NCI-H345 treated with DMSO at 0.1 percent for 48 hours (cell line): ENCODE results near the gene MIB2.
"Not testable (repeated sequence)": the region's sequence is repeated elsewhere in the genome, so short reads cannot be mapped to it uniquely, and the experiment has no call there.

Experiments used
- DNase-seq: peaks from one replicate; lab custom pipeline; 2025; ENCODE audit not compliant: unreplicated experiment; lab: John Stamatoyannopoulos, UW

Gene MIB2

DNA sequence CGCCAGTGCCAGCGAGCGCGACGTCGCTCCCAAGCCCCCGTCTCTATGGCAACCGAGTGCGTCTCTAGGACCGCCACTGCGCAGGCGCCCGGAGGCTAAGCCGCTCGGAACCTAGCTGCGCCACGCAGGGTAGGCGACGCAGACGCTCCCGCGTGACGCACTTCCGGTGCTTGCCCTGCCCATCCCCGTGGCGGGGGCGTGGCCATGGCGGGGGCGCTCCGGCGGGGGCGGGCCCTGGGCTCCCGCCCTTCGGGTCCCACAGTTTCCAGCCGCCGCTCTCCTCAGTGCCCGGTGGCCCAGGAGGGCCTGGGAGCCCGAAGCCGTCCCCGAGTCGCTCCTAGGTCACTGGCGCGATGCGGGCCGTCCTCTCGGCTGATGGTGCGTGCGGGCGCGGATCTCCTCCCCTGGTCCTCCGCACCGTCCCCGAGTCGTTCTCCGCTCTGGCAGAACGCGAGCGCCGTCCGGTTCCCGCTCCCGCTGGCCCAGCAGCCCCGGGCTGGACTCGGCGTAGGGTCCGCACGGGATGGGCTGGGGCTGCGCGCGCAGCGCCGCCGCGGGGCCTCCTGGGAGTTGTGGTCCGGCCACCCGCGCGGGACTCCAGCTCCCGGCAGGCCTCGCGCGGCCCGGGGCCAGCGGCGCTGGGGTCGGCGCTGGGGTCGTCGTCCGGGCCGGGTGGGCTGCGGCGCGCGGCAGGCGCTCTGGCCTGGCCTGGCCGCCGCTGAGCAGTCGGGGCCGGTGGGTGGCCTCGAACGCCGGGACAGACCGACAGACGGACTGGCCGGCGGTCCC, at the start of gene MIB2:
Gene MIB2, plus strand, starts transcription at position 245 of the 789 bp plus-strand sequence. CDS start 7,953 bp downstream, outside the sequence.
- DNase-seq = peak; percentile 96

DNA sequence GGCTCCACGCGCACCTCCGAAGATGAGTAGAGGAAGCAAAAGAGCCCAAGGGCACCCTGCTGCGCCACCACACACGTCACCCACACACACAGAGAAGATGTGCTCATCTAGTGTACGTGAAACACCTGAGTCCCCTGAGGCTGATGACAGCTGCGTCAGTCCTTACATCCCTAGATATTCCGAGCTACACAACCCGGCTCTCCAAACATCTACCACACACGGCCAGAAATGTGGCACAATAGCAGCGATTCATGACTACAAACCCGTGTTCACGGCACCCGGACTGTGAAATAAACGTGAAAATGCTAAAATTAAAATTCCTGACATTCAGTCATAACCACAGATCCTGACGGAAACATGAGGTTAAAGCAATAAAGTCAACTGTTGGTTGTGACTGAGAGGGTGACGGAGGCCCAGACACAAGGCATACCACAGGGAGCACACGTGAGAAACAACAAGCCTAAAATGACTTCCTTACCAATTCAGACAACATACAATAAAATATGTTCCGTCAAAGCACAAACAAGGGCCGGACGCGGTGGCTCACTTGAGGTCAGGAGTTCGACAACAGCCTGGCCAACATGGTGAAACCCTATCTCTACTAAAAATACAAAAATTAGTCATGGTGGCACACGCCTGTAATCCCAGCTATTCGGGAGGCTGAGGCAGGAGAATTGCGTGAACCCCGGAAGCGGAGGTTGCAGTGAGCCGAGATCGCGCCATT, 48.0 kb upstream of the MIB2 start:
- DNase-seq = no peak

DNA sequence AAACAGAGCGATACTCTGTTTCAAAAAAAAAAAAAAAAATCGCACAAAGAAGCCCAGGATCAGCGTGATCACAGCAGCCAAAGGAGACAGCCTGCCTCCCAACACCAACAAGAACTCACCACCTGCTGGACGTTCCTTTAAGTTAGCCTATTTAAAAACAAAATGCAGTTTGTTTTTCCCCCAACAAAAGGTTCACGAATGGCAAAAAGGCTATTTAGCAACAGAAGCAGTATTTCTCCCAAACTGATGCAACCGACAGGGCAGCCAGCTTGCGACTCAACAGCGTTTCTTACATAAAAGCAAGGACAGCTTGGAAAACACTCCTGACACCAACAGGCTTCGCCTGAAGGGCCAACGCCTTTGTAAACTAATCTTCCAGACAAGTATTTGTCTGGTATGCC, 47.4 kb upstream of the MIB2 start:
- DNase-seq = no peak

DNA sequence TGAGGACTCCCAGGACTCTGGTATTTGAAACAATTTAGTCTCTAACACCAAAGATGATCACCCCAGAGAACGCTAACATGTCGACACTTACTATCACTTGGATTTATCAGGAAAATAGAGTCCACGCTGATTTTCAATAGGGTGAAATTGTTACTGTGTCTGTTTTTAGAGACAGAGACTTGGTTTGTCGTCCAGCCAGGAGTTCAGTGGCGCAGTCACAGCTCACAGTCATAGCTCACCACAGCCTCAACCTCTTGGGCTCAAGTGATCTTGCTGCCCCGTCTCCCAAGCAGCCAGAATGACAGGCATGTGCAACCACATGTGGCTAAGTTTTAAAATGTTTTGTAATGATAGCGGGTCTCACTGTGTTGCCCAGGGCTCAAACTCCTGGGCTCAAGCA, 46.0 kb upstream of the MIB2 start:
- DNase-seq = no peak

DNA sequence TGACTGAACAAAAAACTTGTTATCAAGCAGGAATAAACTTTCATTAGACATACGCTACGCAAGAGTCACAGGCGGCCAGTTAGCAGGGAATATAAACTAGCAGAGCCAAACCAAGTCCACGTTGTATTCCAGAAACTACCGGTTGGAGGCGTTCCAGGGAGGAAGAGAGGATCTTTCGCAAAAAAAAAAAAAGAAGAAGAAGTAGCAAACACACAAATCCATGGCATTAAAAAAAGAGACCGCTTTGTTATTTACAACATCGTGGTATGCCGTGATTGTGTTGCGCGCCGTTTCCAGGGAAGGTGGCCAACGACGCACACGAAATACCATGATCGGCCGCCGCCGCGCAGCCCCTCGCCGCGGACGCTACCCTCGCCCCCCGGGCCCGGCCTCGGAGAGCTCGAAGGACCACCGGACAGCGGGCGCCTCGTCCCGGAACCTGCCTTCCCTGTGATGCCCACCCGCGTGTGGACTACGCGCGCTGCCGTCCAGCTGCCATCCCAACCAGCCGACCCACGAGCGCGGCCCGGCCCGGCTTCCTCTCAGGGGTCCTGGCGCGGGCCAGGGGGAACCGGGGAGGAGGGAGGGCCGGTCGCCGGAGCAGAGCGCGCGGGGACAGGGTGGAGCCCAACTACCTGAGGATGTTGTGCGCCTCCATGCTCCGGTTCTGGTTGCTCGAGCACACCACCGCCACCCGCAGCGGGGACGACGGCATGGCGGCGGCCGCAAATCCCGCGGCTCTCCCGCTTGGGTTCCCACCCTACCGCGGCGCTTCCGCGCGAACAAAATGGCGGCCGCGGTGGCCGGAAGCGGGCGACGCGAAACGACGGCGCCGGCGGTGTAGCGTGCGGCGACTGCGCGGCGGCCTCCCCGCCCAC, 41.2 kb upstream of the MIB2 start:
- DNase-seq = peak; percentile 37

DNA sequence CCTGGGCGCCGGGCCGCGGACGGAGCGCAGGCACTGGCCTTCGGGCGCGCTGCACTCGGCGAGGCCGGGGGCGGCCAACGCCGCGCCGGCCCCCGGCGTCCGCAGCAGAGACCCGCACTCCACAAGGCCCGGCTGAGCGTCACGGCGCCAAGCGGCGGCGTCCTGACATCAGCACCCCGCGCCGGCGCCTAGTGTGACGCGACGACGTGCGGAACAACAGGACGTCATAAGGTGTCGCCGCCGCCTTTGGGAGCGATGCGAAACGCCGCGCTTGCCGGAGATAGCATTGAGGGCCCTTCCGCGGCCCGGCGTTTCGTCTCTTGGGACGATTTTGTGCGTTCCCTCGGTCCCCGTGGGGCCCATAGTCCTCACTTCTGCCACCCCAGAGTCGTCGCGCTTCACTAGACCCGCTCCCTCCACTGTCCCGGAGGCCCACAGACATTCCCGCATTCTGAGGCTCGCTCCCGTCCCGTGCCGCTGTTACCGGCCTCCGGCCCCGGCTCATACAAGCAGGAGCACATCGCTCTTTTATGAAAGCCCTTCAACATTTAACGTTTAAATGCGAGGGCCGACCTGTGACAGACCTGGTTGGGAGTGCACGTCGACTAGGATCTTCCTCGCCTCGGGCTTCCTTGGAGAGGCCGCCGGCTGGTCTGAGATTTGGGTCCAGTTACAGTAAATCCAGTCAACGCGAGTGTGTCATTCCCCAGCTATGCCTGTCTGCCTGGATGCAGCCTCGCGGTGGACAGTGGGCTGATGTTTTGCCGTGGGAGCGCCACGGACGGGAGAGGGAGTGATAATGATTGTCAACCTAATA, 40.4 kb upstream of the MIB2 start, which contains the start of gene SSU72:
Gene SSU72, minus strand, starts transcription at position 143 of the 817 bp plus-strand sequence. CDS start 306 bp downstream, outside the sequence.
- peak; percentile 78 for DNase-seq

DNA sequence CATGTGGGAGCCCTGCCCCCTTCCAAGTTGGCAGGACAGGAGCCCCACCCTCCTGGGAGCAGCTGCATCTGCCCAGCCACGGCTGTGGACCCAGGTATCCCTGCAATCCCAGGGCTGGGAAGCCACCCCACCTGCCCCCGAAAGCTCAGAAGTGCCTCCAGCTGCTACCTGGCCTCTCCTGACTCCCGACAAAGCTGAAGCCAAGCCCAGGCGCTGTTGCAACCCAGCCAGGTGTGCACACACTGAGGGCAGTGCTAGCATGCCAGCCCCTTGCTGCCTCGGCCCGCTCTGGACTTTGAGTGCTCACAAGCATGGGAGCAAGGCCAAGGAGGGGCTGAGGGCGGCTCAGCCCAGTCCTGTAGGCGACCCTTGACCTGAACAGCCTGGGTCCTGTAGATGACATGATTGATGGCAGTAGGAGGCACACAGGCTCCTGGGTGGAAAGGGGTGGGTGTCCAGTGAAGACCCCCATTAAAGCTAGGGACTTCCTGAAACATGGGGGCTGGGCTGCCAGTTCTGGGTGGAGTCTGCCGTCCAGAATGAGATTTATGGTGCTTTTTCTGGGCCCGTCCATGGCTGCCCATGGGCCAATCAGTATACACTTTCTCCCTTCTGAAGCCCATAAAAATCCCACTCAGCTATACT, 37.8 kb upstream of the MIB2 start:
- no peak for DNase-seq

DNA sequence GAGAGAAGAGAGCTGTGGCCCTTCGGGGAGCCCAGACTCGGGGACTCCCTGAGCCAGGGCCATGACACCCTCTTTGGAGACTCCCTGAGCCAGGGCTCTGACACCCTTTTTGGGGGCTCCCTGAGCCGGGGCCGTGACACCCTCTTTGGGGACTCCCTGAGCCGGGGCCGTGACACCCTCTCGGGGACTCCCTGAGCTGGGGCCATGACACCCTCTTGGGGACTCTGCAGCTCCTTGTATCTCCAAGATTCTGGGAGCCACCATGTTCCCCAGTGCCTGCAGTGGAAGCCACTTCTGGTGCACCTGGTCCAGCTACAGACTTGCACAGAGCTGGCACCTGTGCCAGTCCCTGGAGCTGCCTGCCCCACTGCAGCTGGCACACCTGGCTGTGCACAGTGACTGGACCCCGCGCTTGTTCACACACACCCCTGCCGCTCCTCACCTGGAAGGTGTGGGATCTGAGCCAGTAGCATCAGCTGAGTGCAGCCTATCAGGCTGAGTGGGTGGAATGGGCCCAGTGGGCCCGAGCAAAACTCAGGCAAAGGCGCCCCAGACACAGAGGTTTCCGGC, 36.8 kb upstream of the MIB2 start:
- DNase-seq = no peak

DNA sequence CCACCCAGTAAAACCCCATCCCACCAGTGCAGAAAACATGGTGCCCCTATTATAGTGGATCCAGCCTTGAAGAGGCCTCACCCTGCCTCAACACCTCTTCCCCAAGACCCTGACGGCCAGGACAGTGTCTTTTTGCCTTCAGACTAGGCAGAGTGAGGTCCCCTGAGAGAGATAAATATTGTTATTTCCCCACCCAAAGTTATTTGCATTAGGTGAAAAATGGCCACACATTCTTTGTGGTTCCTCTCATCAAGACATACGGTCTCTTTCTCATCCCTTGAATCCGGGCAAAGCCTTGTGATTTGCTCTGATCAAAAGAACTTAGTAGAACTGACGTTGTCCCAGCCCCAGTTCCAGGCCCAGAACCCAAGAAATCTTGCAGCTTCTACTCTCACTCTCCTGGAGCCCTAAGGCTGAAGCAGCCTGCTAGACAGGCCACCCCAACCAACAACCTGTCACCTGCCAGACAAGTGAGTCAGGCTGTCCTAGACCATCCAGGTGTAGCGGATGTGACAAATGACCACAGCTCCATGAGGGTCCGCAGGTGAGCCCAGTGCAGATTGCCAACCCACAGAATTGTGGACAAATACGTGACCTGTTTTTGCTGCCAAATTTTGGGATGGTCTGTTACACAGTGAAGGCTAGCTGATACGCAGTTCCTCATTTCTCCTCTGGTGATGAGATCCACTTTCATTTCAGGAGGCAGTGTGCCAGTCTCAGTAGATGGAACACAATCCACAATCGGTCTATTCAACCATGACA, 32.5 kb upstream of the MIB2 start:
- no peak for DNase-seq

DNA sequence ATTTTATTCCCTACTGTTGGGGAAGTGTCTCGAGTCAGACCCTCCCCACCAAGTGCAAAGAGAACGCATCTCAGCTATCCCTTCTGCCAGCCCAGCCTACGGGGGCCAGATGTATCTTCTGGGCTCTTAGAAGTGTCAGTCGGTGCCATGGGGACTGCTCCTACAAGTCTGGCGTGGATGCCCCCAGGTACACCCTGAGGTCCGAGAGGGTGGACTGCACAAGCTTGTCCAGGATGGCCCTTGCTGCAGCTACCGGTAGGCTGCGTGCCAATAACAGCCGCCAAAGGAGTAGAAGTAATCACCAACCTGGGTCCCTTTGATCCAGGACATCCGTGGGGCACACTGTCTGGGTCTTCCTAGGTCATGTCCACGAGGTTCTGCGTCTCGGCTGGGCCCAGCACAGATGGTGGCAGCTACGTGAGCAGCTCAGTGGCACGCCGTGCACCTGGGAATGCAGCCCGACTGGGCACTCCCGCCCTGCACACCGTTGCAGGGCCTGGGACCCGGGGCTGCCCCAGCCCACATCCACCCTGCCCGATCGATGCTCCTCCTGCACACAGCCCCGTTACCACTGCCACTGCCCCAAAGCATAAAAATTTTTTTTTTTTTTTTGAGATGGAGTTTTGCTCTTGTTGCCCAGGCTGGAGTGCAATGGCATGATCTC, 31.8 kb upstream of the MIB2 start:
- no peak for DNase-seq

DNA sequence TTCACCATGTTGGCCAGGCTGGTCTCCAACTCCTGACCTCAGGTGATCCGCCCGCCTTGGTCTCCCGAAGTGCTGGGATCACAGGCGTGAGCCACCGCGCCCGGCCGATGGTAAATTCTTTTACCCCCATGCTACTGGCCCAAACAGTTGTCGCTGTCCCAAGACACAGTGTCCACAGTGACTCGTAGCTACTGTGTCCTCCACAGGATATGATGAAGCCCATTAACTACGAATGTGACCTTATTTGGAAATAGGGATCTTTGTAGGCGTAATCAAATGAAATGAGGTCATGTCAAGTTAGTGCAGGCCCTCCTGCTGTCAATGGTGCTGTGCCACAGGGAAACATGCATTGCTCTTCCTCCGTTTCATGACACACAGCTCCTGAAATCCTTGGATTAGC, 23.8 kb upstream of the MIB2 start:
- DNase-seq = no peak

DNA sequence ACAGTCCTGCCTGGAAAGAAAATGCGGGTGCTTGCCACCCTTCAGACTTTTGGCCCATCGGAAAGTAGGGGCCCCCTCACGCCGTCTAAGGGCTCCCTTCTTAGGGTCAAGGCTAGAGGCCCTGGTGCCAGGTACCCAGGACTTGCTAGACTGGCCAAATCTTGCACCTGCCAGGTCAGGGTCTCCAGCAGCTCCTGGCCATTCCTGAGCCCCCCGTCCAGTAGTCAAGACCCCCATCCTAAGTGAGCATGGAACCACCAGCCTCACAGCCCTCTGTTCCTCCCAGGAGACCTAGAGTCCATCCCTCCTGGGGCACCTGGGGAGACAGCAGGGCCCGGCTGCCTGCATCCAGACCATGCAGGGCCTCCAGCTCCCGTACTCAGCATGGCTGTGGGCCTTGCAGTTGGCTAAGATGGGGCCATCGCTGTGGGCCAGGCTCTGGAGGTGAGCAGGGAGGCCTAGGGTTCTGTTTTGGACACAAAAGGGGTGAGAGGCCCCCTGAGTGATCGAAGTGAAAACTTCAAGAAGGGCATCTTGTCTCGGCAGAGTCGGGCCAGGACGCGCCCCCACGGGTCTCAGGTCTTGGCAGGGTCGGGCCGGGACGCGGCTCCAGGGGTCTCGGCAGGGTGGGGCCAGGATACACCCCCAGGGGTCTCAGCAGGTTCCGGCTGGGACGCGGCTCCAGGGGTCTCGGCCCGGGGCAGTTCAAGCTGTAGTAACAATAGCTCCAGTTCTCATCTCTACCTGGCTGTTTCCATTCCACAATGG, 21.3 kb upstream of the MIB2 start:
- DNase-seq = no peak

DNA sequence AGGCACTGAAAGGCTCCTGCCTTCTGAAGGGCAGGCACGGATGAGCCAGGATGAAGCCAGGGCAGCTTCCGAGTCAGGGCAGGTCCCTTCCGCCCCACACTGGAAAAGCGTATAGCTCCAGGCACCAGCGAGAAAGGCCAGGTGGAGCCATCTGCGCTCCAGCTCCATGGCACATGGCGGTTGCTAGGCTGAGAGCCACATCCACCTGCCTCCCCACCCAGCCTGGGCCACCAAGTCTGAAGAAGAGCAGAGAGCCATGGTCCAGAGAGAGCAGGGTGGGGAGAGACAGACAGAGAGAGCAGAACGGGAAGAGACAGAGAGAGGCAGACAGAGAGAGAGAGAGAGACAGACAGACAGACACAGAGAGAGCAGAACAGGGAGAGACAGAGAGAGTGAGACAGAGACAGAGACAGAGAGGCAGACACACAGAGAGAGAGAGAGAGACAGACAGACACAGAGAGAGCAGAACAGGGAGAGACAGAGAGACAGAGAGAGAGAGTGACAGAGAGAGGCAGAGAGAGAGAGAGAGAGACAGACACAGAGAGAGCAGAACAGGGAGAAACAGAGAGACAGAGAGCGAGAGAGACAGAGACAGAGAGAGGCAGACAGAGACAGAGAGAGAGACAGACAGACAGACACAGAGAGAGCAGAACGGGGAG, 20.6 kb upstream of the MIB2 start:
- DNase-seq = no peak

DNA sequence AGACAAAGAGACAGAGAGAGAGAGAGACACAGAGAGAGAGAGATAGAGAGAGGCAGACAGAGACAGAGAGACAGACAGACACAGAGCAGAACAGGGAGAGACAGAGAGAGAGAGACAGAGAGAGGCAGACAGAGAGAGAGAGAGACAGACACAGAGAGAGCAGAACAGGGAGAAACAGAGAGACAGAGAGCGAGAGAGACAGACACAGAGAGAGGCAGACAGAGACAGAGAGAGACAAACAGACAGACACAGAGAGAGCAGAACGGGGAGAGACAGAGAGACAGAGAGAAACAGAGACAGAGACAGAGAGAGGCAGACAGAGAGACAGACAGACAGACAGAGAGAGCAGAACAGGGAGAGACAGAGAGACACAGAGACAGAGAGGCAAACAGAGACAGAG, 20.0 kb upstream of the MIB2 start:
- not testable (repeated sequence) for DNase-seq

DNA sequence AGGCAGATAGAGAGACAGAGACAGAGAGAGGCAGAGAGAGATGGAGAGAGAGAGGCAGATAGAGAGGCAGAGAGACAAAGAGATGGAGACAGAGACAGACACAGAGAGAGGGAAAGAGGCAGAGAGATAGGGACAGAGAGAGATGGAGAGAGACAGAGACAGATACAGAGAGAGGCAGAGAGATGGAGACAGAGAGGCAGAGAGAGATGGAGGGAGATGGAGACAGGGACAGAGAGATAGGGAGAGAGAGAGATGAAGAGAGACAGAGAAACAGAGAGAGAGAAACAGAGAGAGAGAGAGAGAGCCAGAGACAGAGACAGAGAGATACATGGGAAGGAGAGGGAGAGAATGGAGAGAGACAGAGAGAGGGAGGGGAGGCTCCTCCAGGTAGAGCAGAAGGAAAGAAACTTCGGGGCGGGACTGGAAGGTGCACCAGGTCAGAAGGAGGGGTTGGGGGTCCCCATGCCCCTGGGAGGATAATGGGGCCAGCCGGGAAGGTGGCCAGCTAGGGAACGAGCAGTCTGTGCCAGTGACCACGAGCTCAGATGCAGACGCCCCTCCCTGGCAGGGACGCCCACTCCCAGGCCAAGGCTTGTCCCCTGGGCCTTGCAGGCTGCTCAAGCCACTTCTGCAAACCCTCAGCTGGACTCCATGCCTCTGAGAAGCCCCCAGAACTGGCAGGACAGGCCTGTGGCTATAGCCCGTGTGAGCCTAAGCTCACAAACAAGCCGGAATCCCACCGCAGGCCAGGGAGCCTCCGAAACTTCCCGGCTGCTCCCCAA, 18.6 kb upstream of the MIB2 start:
- DNase-seq = no peak

DNA sequence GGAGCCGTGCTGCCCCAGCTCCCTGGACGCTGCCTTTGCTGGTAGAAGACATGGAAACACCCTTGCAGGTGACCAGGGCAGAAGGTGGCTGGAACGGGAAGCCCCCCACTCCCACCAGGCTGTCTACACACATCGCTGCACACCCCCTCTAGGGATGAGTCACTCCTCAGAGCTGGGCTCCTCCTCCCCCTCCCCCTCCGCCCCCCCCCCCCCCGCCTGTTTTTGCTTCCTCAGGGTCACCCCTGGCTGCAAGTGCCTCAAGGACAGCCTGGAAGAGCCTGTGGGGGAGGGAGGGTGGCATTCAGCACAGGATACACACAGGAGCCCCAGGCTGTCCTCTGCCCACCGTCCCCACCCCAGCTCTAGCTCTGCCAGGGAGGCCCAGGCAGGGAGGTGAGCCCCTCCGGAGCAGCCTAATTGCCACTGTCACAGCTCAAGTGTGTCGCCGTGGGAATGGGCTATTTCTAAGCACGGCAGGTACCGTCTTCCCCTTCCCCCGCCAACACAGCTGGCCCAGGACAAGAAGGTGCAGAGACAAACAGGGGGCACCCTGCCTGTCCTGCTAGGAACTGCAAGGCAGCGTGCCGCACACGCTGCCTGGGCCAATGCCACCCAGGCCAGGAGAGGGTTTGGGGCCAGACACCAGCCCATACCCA, 17.9 kb upstream of the MIB2 start:
- no peak for DNase-seq
